Aorta (tissue), 5 donors: Measurements from ENCODE around the gene NSMCE1. TPM values are rescaled to one million over a fixed set of nuclear protein-coding genes. Genes with fewer than 3 reads are reported as not detected.
A peak's percentile ranks its signal among the peaks of the same experiment; 100 is the strongest.
"Not testable (repeated sequence)": the region's sequence is repeated elsewhere in the genome, so short reads cannot be mapped to it uniquely, and the experiment has no call there.

ENCODE experiments used
- ATAC-seq: fragments of 200-7000 bp; cut with Tn5 transposase; one replicate; pipeline ENCODE4 v1.9.1; 2022; ENCODE audit warnings: moderate library complexity; ENCODE audit not compliant: low FRiP score
- DNase-seq, 2 donors: peaks; one replicate each; pipeline ENCODE4 v3.0.0-alpha.2; 2020
- H3K27ac ChIP-seq, 2 donors: one replicate each; pipeline ENCODE4 v1.5.1; 2013; ENCODE audit warnings: low read length in 2 of 2, mild to moderate bottlenecking in 2 of 2, moderate library complexity in 2 of 2, control low read depth in 1 of 2, inconsistent platforms in 1 of 2, low read depth in 1 of 2
- H3K27me3 ChIP-seq, 2 donors: one replicate each; pipeline ENCODE4 v1.6.1; 2013; ENCODE audit warnings: control low read depth in 1 of 2, low read length in 1 of 2, mild to moderate bottlenecking in 1 of 2, moderate library complexity in 1 of 2; ENCODE audit not compliant: insufficient read depth in 2 of 2, control insufficient read depth in 1 of 2
- H3K36me3 ChIP-seq, 2 donors: one replicate each; pipeline ENCODE4 v1.6.1; 2013; ENCODE audit warnings: control low read depth in 1 of 2, low read length in 1 of 2, mild to moderate bottlenecking in 1 of 2; ENCODE audit not compliant: insufficient read depth in 2 of 2, control insufficient read depth in 1 of 2
- H3K4me1 ChIP-seq, 2 donors: one replicate each; pipeline ENCODE4 v1.6.1; 2013; ENCODE audit warnings: low read length in 2 of 2, control low read depth in 1 of 2, mild to moderate bottlenecking in 1 of 2, moderate library complexity in 1 of 2; ENCODE audit not compliant: insufficient read depth in 2 of 2, control insufficient read depth in 1 of 2
- H3K4me3 ChIP-seq, 2 donors: one replicate each; pipeline ENCODE4 v1.5.1; 2013; ENCODE audit warnings: low read length in 2 of 2, control low read depth in 1 of 2, mild to moderate bottlenecking in 1 of 2
- H3K9me3 ChIP-seq: one replicate; pipeline ENCODE4 v1.6.1; 2013; ENCODE audit warnings: mild to moderate bottlenecking, low read length; ENCODE audit not compliant: control insufficient read depth
- WGBS, 2 donors: extraction: QIAGEN DNeasy Blood & Tissue Kit; methylation state at CpG; one replicate each; pipeline ENCODE4 v1.1.7; 2013; 5-methylcytosine and 5-hydroxymethylcytosine counted together
- intact Hi-C, 2 donors: fragments of 100-400 bp; cut with DNase I; formaldehyde crosslinking; loops; one replicate each; pipeline versions ENCODE4 v1.14.2 to v1.15.0; 2022
- polyA plus RNA-seq, 2 donors: library from polyadenylated mRNA; stranded (reverse); fragments of 200-250 nt; gene quantifications; one replicate each; pipeline ENCODE4 v1.2.3, GENCODE V29; 2013
- total RNA-seq, 2 donors: library from RNA; stranded (reverse); fragmentation: NEBNext Ultra II Directional; extraction: Animal tissue kit (Norgen Biotek cat#: 25700); gene quantifications; one replicate each; pipeline ENCODE4 v1.2.1, GENCODE V29; 2021
- donor health status: healthy with polysubstance abuse.
- donor health status: Bipolar disorder and iron deficiency.
- donor health status: DM: no; HTN: no; CAD: no.
- donor health status: DM: no; HTN: no; CAD: no.
- donor health status: DM: yes; HTN: yes; CAD: no.

NSMCE1 gene
- total and polyA plus RNA-seq, 4 donors = 34.6 to 74.2 (median 55.1) TPM

- WGBS, 2 donors = 78 to 81% methylated on average over 5 of the region's 5 CpGs
- Histone ChIP-seq H3K4me1 (peaks cover 0 to 3% of the 10 kb centered on the region in 2 donors), H3K4me3 (no peak overlapping the region), H3K27me3 (no peaks in the 10 kb centered on the region), H3K36me3 (no peaks in the 10 kb centered on the region), H3K9me3 (no peaks in the 10 kb centered on the region), H3K27ac (no peak overlapping the region)
- intact Hi-C loops = no loop called here
- DNase-seq = peak in 1 of 2 donors; percentile 62
- ATAC-seq = peak; percentile 40
Measured at GRCh38 chr16:27291106-27291505, 22.5 kb upstream of the NSMCE1 start.

GRCh38 chr16:27290562-27290961, 22.0 kb upstream of the NSMCE1 start:
- intact Hi-C loops = no loop called here
- Histone ChIP-seq H3K36me3 (no peaks in the 10 kb centered on the region), H3K27ac (no peak overlapping the region), H3K27me3 (no peaks in the 10 kb centered on the region), H3K4me3 (no peak overlapping the region), H3K4me1 (peaks cover 0 to 3% of the 10 kb centered on the region in 2 donors), H3K9me3 (no peaks in the 10 kb centered on the region)
- no peak for ATAC-seq
- DNase-seq = no peak

- intact Hi-C loops = no loop called here
- 79 to 80% methylated on average over 6 of the region's 6 CpGs for WGBS, 2 donors
- H3K36me3 ChIP-seq = no peaks in the 10 kb centered on the region
Measured at GRCh38 chr16:27289669-27290068, 21.1 kb upstream of the NSMCE1 start.

GRCh38 chr16:27288313-27288712, 19.7 kb upstream of the NSMCE1 start:
- WGBS, 2 donors = 90 to 94% methylated on average over 6 of the region's 6 CpGs
- H3K9me3 ChIP-seq, H3K27me3 ChIP-seq, H3K36me3 ChIP-seq, H3K4me1 ChIP-seq, DNase-seq, H3K27ac ChIP-seq, intact Hi-C loops, H3K4me3 ChIP-seq, ATAC-seq: not testable (repeated sequence)

More at GRCh38 chr16:27289669-27290068, 21.1 kb upstream of the NSMCE1 start:
- Histone ChIP-seq H3K27ac (no peak overlapping the region), H3K9me3 (no peaks in the 10 kb centered on the region), H3K4me3 (no peak overlapping the region), H3K4me1 (peaks cover 0 to 3% of the 10 kb centered on the region in 2 donors), H3K27me3 (no peaks in the 10 kb centered on the region)
- DNase-seq = no peak
- no peak for ATAC-seq

GRCh38 chr16:27287887-27288286, 19.3 kb upstream of the NSMCE1 start:
- H3K4me3 ChIP-seq = no peak overlapping the region
- no peak for ATAC-seq
- intact Hi-C loops = no loop called here
- peaks cover 0 to 3% of the 10 kb centered on the region in 2 donors for H3K4me1 ChIP-seq
- WGBS, 2 donors = 95% methylated on average over 11 of the region's 11 CpGs
- no peak for DNase-seq
- no peaks in the 10 kb centered on the region for H3K9me3 ChIP-seq
- no peaks in the 10 kb centered on the region for H3K36me3 ChIP-seq
- no peaks in the 10 kb centered on the region for H3K27me3 ChIP-seq
- H3K27ac ChIP-seq = no peak overlapping the region

- peaks cover 0 to 3% of the 10 kb centered on the region in 2 donors for H3K4me1 ChIP-seq
- no peaks in the 10 kb centered on the region for H3K9me3 ChIP-seq
- H3K27ac ChIP-seq = peak overlapping the region in 1 of 2 donors; percentile 3
- ATAC-seq (no peak), DNase-seq (no peak)
- intact Hi-C loops = no loop called here
- no peaks in the 10 kb centered on the region for H3K27me3 ChIP-seq
- H3K36me3 ChIP-seq = no peaks in the 10 kb centered on the region
- H3K4me3 ChIP-seq = no peak overlapping the region
- WGBS, 2 donors = 97% methylated on average over 8 of the region's 8 CpGs
Measured at GRCh38 chr16:27287051-27287811, 18.7 kb upstream of the NSMCE1 start.

- peak; percentile 81 for ATAC-seq
- Histone ChIP-seq H3K4me1 (peaks cover 0 to 3% of the 10 kb centered on the region in 2 donors), H3K27me3 (no peaks in the 10 kb centered on the region), H3K36me3 (no peaks in the 10 kb centered on the region), H3K27ac (peak overlapping the region in 1 of 2 donors; percentile 62), H3K9me3 (no peaks in the 10 kb centered on the region), H3K4me3 (no peak overlapping the region)
- peak in 1 of 2 donors; percentile 67 for DNase-seq
- intact Hi-C loops = no loop called here
- WGBS, 2 donors = 5 to 6% methylated on average over 4 of the region's 4 CpGs
Measured at GRCh38 chr16:27286451-27286850, 17.9 kb upstream of the NSMCE1 start.

GRCh38 chr16:27285676-27286196, 17.2 kb upstream of the NSMCE1 start:
- H3K36me3 ChIP-seq = no peaks in the 10 kb centered on the region
- WGBS, 2 donors = 82 to 95% methylated on average over 6 of the region's 6 CpGs
- H3K27me3 ChIP-seq = no peaks in the 10 kb centered on the region
- H3K4me1 ChIP-seq = peaks cover 0 to 3% of the 10 kb centered on the region in 2 donors
- H3K4me3 ChIP-seq = no peak overlapping the region
- peak overlapping the region in 1 of 2 donors; percentile 5 for H3K27ac ChIP-seq
- peak; percentile 77 for ATAC-seq
- peak in 1 of 2 donors; percentile 82 for DNase-seq
- intact Hi-C loops = no loop called here
- no peaks in the 10 kb centered on the region for H3K9me3 ChIP-seq
